ENCODE results near the gene PLEKHH2.

GRCh38 chr2:43604674-43605073 is 32.4 kb upstream of the PLEKHH2 start:
- TF ChIP-seq POLR2AphosphoS5 (IDR thresholded peaks at IDR 0.05) (no peak), EP300 (IDR thresholded peaks at IDR 0.05) (no peak), CTCF (IDR thresholded peaks at IDR 0.05) (no peak), POLR2A (IDR thresholded peaks at IDR 0.05) (no peak)
